ENCODE data around the gene PALM. TPM values are rescaled to one million over a fixed set of nuclear protein-coding genes. Genes with fewer than 3 reads are reported as not detected.

PALM gene
- total and polyA plus RNA-seq, 9 of the 15 experiments (the other 6 are each of a cell fraction or from before 2014, with no cell fraction given): 0.04 to 6.6 (median 1.7) TPM

DNA sequence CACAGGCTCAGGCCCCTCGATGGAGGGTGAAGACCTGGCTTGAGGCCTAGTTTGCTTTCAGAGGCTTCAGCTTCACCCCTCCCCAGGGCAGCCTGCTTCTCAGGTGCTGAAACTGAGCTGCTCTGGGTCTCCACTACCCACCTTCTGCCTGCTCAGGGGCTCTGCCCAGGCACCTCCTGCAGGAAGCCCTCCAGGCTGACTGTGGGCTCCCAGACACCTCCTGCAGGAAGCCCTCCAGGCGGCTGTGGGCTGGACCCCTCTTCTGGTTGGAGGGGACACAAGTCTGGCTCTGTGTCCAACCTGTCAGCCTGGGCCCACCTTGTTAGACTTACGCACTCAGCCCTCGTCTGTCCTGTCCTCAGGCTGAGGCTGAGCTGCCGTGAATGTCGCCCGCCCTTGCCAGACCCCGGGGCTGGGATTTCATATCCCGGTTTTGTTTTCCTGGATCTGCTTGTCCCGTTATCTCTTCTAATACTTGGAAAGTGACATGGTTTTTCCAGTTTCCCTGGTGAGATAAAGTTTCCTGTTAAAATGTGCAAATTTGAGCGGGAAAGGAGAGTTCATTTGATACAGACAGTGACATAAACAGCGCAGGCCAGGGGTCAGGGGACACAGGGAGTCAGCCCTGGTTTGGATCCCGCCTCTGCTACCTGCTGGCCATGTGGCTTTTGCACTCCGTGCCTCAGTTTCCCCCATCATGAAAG, 21.4 kb downstream of the PALM start:
- 43% methylated on average over 14 of the region's 14 CpGs for WGBS (ENCODE audit: insufficient coverage, low coverage, missing lambda C conversion rate)
- in situ Hi-C loops (cut with MboI): loop anchor here (5.0 kb wide), 1 partner anchor 63 kb away; no protein-coding TSS in a partner anchor
- BruUV-seq (replicated peaks): no TSS peak
- TF ChIP-seq RB1 (IDR thresholded peaks at IDR 0.05; ENCODE audit: low read depth): no peak
- TF ChIP-seq ZNF436 (CRISPR knock-in tag; IDR thresholded peaks at IDR 0.05): no peak
- TF ChIP-seq NFE2L1 (tag; IDR thresholded peaks at IDR 0.05; ENCODE audit: borderline replicate concordance, low read depth): no peak
- no peak for TF ChIP-seq CUX1 (CRISPR knock-in tag; IDR thresholded peaks at IDR 0.05)
- TF ChIP-seq, protein P1, sequence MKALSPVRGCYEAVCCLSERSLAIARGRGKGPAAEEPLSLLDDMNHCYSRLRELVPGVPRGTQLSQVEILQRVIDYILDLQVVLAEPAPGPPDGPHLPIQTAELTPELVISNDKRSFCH (CRISPR knock-in tag; IDR thresholded peaks at IDR 0.05): no peak
- TF ChIP-seq, protein P1 (tag; IDR thresholded peaks at IDR 0.05): no peak
- no peak for TF ChIP-seq KDM5B (IDR thresholded peaks at IDR 0.05; ENCODE audit: insufficient replicate concordance, low read depth, low read length)
- TF ChIP-seq CHCHD3 (CRISPR knock-in tag; IDR thresholded peaks at IDR 0.05): no peak
- TF ChIP-seq CAMTA2 (CRISPR knock-in tag; conservative IDR thresholded peaks at IDR 0.05): no peak
- TF ChIP-seq BHLHE40 (IDR thresholded peaks at IDR 0.05; ENCODE audit: low read length): no peak
- TF ChIP-seq SMARCA5 (IDR thresholded peaks at IDR 0.05): 0 out of 2 replicates have a peak, but pooled peaks have one; percentile 48
- no peak for TF ChIP-seq DMBX1 (CRISPR knock-in tag; IDR thresholded peaks at IDR 0.05; ENCODE audit: borderline replicate concordance)
- no peak for TF ChIP-seq HCFC1 (IDR thresholded peaks at IDR 0.05; ENCODE audit: low read depth, low read length)
- no peak for TF ChIP-seq TFAP4 (CRISPR knock-in tag; IDR thresholded peaks at IDR 0.05; ENCODE audit: borderline replicate concordance)
- no peak for TF ChIP-seq SAP30 (IDR thresholded peaks at IDR 0.05; ENCODE audit: borderline replicate concordance, insufficient read depth, low read depth, low read length, poor library complexity, severe bottlenecking)
- no peak for TF ChIP-seq SNRNP70 (optimal IDR thresholded peaks at IDR 0.05; ENCODE audit: low read depth, low read length)

More for the DNA sequence above, 21.4 kb downstream of the PALM start:
- H3K27me3 ChIP-seq (ENCODE audit: control insufficient read depth in 2 of 2, insufficient read depth in 2 of 2, low read length in 2 of 2): no peaks in the 10 kb centered on the region
- ATAC-seq: no peak
- no peak for DNase-seq (ENCODE audit: extremely low read depth in 1 of 4, low spot score in 3 of 4)
- POLR2A ChIA-PET: interaction anchor here (0.6 to 1.0 kb wide), 2 partner anchors 62 kb away, joined by 3 to 5 read pairs; no protein-coding TSS in a partner anchor
- H3K79me2 ChIP-seq (ENCODE audit: control insufficient read depth, insufficient read depth, low read length): no peaks in the 10 kb centered on the region
- no peak overlapping the region for H3K27ac ChIP-seq (ENCODE audit: extremely low read depth, low read depth, low read length)
- H3K4me2 ChIP-seq (ENCODE audit: insufficient read depth, low read length): no peak overlapping the region
- peaks cover 0 to 53% of the 10 kb centered on the region in 2 experiments; a peak in 2 of 5 replicates for H3K4me1 ChIP-seq (replicated peaks in 1 of 2; ENCODE audit: control insufficient read depth in 2 of 2, insufficient read depth in 2 of 2, low read length in 2 of 2)
- intact Hi-C loops (cut with micrococcal nuclease): loop anchor here (10.0 kb wide), 1 partner anchor 145 kb away; the partner anchor contains the start of gene HCN2
- no peak for FAIRE-seq
- no peaks in the 10 kb centered on the region for H3K9me3 ChIP-seq (replicated peaks; ENCODE audit: control insufficient read depth, insufficient read depth, low read depth, low read length)
- no peaks in the 10 kb centered on the region for H3K36me3 ChIP-seq (ENCODE audit: control insufficient read depth, insufficient read depth, low read length)
- no peaks in the 10 kb centered on the region for H3K9me1 ChIP-seq (ENCODE audit: control insufficient read depth, insufficient read depth, low read length)
- no peaks in the 10 kb centered on the region for H4K20me1 ChIP-seq (replicated peaks; ENCODE audit: control insufficient read depth, insufficient read depth, low read length)
- H3K4me3 ChIP-seq: no peak overlapping the region
- CTCF ChIA-PET (ENCODE audit: low intra/inter-chr PET ratio): no interaction called here
- H3K9ac ChIP-seq (ENCODE audit: insufficient read depth in 1 of 2, low read depth in 2 of 2, low read length in 2 of 2): peak overlapping the region in 1 of 2 experiments; percentile 31; a peak in 1 of 4 replicates
- no peak overlapping the region for H2AFZ ChIP-seq (ENCODE audit: low read depth, low read length)

Measured in K562 (cell line).